Body of pancreas (tissue), 4 donors: ENCODE data around the gene UTY. TPM values are rescaled to one million over a fixed set of nuclear protein-coding genes. Genes with fewer than 3 reads are reported as not detected.
"Not testable (repeated sequence)": the region's sequence is repeated elsewhere in the genome, so short reads cannot be mapped to it uniquely, and the experiment has no call there.

Experiments
- ATAC-seq: fragments of 150-250 bp; one replicate; pipeline ENCODE4 v1.9.1; 2016
- DNase-seq, 4 donors: peaks; one replicate each; pipeline ENCODE4 v3.0.0-alpha.2; 2019
- H3K27ac ChIP-seq, 4 donors: fragments of 200-600 bp; sonication (generic); 1 replicate in 3 of 4; 2 replicates in 1 of 4; pipeline versions ENCODE4 v1.5.1 to v1.6.1; 2016 to 2019; ENCODE audit warnings: mild to moderate bottlenecking in 1 of 4, mixed read lengths in 1 of 4, moderate library complexity in 1 of 4
- H3K27me3 ChIP-seq, 2 donors: fragments of 200-600 bp; sonication (generic); one replicate each; pipeline ENCODE4 v1.6.0; 2016; ENCODE audit warnings: mild to moderate bottlenecking in 1 of 2
- H3K36me3 ChIP-seq, 2 donors: fragments of 200-600 bp; sonication (generic); replicated peaks in 1 of 2; 2 replicates each; pipeline ENCODE4 v1.5.1; 2016; ENCODE audit warnings: low read depth in 2 of 2; ENCODE audit not compliant: insufficient read depth in 1 of 2
- H3K4me1 ChIP-seq: fragments of 200-600 bp; sonication (generic); one replicate; pipeline ENCODE4 v1.6.0; 2016
- H3K4me3 ChIP-seq, 2 donors: fragments of 200-600 bp; sonication (generic); 1 replicate in 1 of 2; 2 replicates in 1 of 2; pipeline ENCODE4 v1.5.1; 2016 to 2019
- H3K9me3 ChIP-seq, 3 donors: fragments of 200-600 bp; sonication (generic); 1 replicate in 2 of 3; 2 replicates in 1 of 3; pipeline ENCODE4 v1.5.1; 2016
- CTCF ChIP-seq, 7 experiments: fragments of 450-650 bp in 4 of 7; fragments of 200-600 bp in 3 of 7; sonication (generic) in 3 of 7; IDR thresholded peaks; one replicate each; pipeline ENCODE4 v1.5.1; 2016 to 2019; ENCODE audit warnings: antibody characterized with exemption in 7 of 7
- POLR2A ChIP-seq, 3 donors: fragments of 450-650 bp; IDR thresholded peaks; one replicate each; pipeline ENCODE4 v1.6.1; 2016; ENCODE audit warnings: antibody characterized with exemption in 3 of 3, mild to moderate bottlenecking in 2 of 3
- WGBS, 2 donors: methylation state at CpG; one replicate each; pipeline ENCODE4 v1.1.5; 2017; 5-methylcytosine and 5-hydroxymethylcytosine counted together
- intact Hi-C: fragments of 100-400 bp; cut with DNase I; formaldehyde crosslinking; loops from one replicate; pipeline ENCODE4 v1.15.1; 2023
- total RNA-seq, 2 donors: library from RNA; depleted of rRNA; stranded (reverse); fragments of >200 nt; gene quantifications; one replicate each; pipeline ENCODE4 v1.1.0, GENCODE V29; 2016

Gene UTY
- total RNA-seq, 2 donors from 2014 or later: not detected

GRCh38 chrY:13279561-13279960, 200.3 kb downstream of the UTY start:
- intact Hi-C loops: no loop called here
- no peaks in the 10 kb centered on the region for H3K9me3 ChIP-seq
- ATAC-seq (no peak), DNase-seq (no peak)
- H3K4me1 ChIP-seq: peaks cover 17% of the 10 kb centered on the region
- no peaks in the 10 kb centered on the region for H3K27me3 ChIP-seq
- no peaks in the 10 kb centered on the region for H3K36me3 ChIP-seq
- H3K27ac ChIP-seq: no peak overlapping the region
- H3K4me3 ChIP-seq: no peak overlapping the region
- 84 to 90% methylated on average over 2 of the region's 2 CpGs for WGBS, 2 donors
- no peak for TF ChIP-seq CTCF (IDR thresholded peaks at IDR 0.05)
- TF ChIP-seq POLR2A (IDR thresholded peaks at IDR 0.05): no peak

GRCh38 chrY:13271706-13272105, 208.1 kb downstream of the UTY start:
- Histone ChIP-seq H3K4me3 (no peak overlapping the region), H3K4me1 (no peaks in the 10 kb centered on the region), H3K36me3 (no peaks in the 10 kb centered on the region), H3K27me3 (no peaks in the 10 kb centered on the region), H3K27ac (no peak overlapping the region), H3K9me3 (no peaks in the 10 kb centered on the region)
- no peak for TF ChIP-seq CTCF (IDR thresholded peaks at IDR 0.05)
- no peak for TF ChIP-seq POLR2A (IDR thresholded peaks at IDR 0.05)
- DNase-seq (no peak), ATAC-seq (no peak)
- intact Hi-C loops: no loop called here

GRCh38 chrY:13253941-13254440, 225.8 kb downstream of the UTY start:
- H3K4me3 ChIP-seq, H3K4me1 ChIP-seq, H3K27ac ChIP-seq, ATAC-seq, H3K36me3 ChIP-seq, intact Hi-C loops, H3K27me3 ChIP-seq, H3K9me3 ChIP-seq, DNase-seq: not testable (repeated sequence)
- WGBS, 2 donors: 43 to 57% methylated on average over 4 of the region's 4 CpGs

GRCh38 chrY:13250421-13250820, 229.4 kb downstream of the UTY start:
- no peak overlapping the region for H3K27ac ChIP-seq
- no peaks in the 10 kb centered on the region for H3K9me3 ChIP-seq
- DNase-seq (no peak), ATAC-seq (no peak)
- H3K27me3 ChIP-seq: no peaks in the 10 kb centered on the region
- H3K36me3 ChIP-seq: no peaks in the 10 kb centered on the region
- H3K4me3 ChIP-seq: no peak overlapping the region
- intact Hi-C loops: no loop called here
- TF ChIP-seq CTCF (IDR thresholded peaks at IDR 0.05) (no peak), POLR2A (IDR thresholded peaks at IDR 0.05) (no peak)
- H3K4me1 ChIP-seq: no peaks in the 10 kb centered on the region

GRCh38 chrY:13243716-13244115, 236.1 kb downstream of the UTY start:
- intact Hi-C loops: no loop called here
- Histone ChIP-seq H3K4me3 (no peak overlapping the region), H3K27ac (no peak overlapping the region), H3K4me1 (no peaks in the 10 kb centered on the region), H3K36me3 (no peaks in the 10 kb centered on the region), H3K27me3 (no peaks in the 10 kb centered on the region), H3K9me3 (no peaks in the 10 kb centered on the region)
- DNase-seq (no peak), ATAC-seq (no peak)
- no peak for TF ChIP-seq CTCF (IDR thresholded peaks at IDR 0.05)
- TF ChIP-seq POLR2A (IDR thresholded peaks at IDR 0.05): no peak
- WGBS, 2 donors: 96 to 98% methylated on average over 5 of the region's 5 CpGs
